Activated CD4-positive, alpha-beta memory T cell treated with anti-CD3 and anti-CD28 coated beads for 36 hours (primary cell): ENCODE data around the gene ITPRID1. TPM values are rescaled to one million over a fixed set of nuclear protein-coding genes. Genes with fewer than 3 reads are reported as not detected.

ENCODE experiments used
- CTCF ChIA-PET: fragments of 350-600 bp; sonication (Branson Sonifier 250); formaldehyde crosslinking; loops from one replicate; lab custom pipeline; 2021; ENCODE audit warnings: antibody characterized with exemption, inconsistent platforms; lab: Charles Lee
- POLR2A ChIA-PET: fragments of 350-600 bp; sonication (Branson Sonifier 250); formaldehyde crosslinking; loops from one replicate; lab custom pipeline; 2021; ENCODE audit warnings: antibody characterized with exemption; lab: Charles Lee
- DNase-seq: peaks from one replicate; pipeline ENCODE4 v3.0.0-alpha.2; 2020
- H3K27ac Mint-ChIP-seq: one replicate; pipeline ENCODE4 v1.8.0; 2021; ENCODE audit warnings: mixed read lengths
- H3K27me3 Mint-ChIP-seq: one replicate; pipeline ENCODE4 v1.8.0; 2021; ENCODE audit warnings: mixed read lengths
- H3K36me3 Mint-ChIP-seq: one replicate; pipeline ENCODE4 v1.8.0; 2021; ENCODE audit warnings: mixed read lengths
- H3K4me1 Mint-ChIP-seq: one replicate; pipeline ENCODE4 v1.8.0; 2021; ENCODE audit warnings: low read depth, mixed read lengths
- H3K4me3 Mint-ChIP-seq: one replicate; pipeline ENCODE4 v1.8.0; 2021; ENCODE audit warnings: mild to moderate bottlenecking, mixed read lengths
- H3K9me3 Mint-ChIP-seq: one replicate; pipeline ENCODE4 v1.8.0; 2021; ENCODE audit warnings: mixed read lengths
- intact Hi-C: fragments of 100-400 bp; cut with micrococcal nuclease; formaldehyde crosslinking; loops from one replicate; pipeline ENCODE4 v1.15.1; 2023
- total RNA-seq, 2 experiments: library from RNA; stranded (reverse); gene quantifications; one replicate each; pipeline ENCODE4 v1.2.3, GENCODE V29; 2021

ITPRID1 gene
- total RNA-seq, 2 experiments from 2014 or later, result not detected

GRCh38 chr7:31648288-31648687 lies 134.4 kb downstream of the ITPRID1 start:
- no peaks in the 10 kb centered on the region for H3K27me3 Mint-ChIP-seq
- POLR2A ChIA-PET, result no interaction called here
- no peak overlapping the region for H3K4me3 Mint-ChIP-seq
- H3K9me3 Mint-ChIP-seq, result no peaks in the 10 kb centered on the region
- no peaks in the 10 kb centered on the region for H3K4me1 Mint-ChIP-seq
- no peak for DNase-seq
- CTCF ChIA-PET, result interaction anchor here (0.6 kb wide), 1 partner anchor 720 kb away, joined by 3 read pairs; no protein-coding TSS in a partner anchor
- intact Hi-C loops, result no loop called here
- H3K27ac Mint-ChIP-seq, result no peak overlapping the region
- H3K36me3 Mint-ChIP-seq, result no peaks in the 10 kb centered on the region

DNA sequence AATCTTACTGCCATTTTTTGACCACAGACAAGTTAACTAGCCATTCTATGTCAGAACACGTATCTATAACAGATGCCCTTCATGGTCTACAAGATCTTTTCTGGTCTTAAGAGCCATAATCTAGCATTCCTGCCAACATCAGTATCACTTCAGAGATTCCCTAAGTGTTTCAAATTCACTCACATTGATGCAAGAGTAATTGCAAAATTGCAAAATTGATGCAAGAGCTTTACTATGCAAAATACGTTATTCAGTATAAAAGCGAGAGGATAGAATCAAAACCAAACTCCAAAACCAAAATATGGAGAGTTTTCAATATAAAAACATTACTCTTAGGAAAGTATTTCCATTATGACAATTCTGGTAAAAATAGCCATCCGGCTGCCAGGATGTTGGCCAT lies 135.0 kb downstream of the ITPRID1 start:
- ChIA-PET CTCF (interaction anchor here (0.6 kb wide), 1 partner anchor 719 kb away, joined by 3 read pairs; no protein-coding TSS in a partner anchor), POLR2A (no interaction called here)
- intact Hi-C loops, result no loop called here
- DNase-seq, result no peak
- Mint-ChIP-seq H3K9me3 (peaks cover under 1% of the 10 kb centered on the region), H3K36me3 (no peaks in the 10 kb centered on the region), H3K27ac (no peak overlapping the region), H3K4me3 (no peak overlapping the region), H3K4me1 (no peaks in the 10 kb centered on the region), H3K27me3 (no peaks in the 10 kb centered on the region)

GRCh38 chr7:31651234-31652062 lies 137.6 kb downstream of the ITPRID1 start:
- intact Hi-C loops, result no loop called here
- Mint-ChIP-seq H3K27ac (no peak overlapping the region), H3K9me3 (peaks cover 4% of the 10 kb centered on the region), H3K27me3 (no peaks in the 10 kb centered on the region), H3K4me1 (no peaks in the 10 kb centered on the region), H3K36me3 (no peaks in the 10 kb centered on the region), H3K4me3 (no peak overlapping the region)
- DNase-seq, result no peak
- POLR2A ChIA-PET, result no interaction called here
- CTCF ChIA-PET, result no interaction called here

GRCh38 chr7:31652063-31652326 lies 138.1 kb downstream of the ITPRID1 start:
- intact Hi-C loops, result no loop called here
- H3K9me3 Mint-ChIP-seq, result peaks cover 4% of the 10 kb centered on the region
- DNase-seq, result no peak
- POLR2A ChIA-PET, result no interaction called here
- H3K4me1 Mint-ChIP-seq, result no peaks in the 10 kb centered on the region
- CTCF ChIA-PET, result no interaction called here
- no peak overlapping the region for H3K4me3 Mint-ChIP-seq
- H3K36me3 Mint-ChIP-seq, result no peaks in the 10 kb centered on the region
- H3K27me3 Mint-ChIP-seq, result no peaks in the 10 kb centered on the region
- H3K27ac Mint-ChIP-seq, result no peak overlapping the region

DNA sequence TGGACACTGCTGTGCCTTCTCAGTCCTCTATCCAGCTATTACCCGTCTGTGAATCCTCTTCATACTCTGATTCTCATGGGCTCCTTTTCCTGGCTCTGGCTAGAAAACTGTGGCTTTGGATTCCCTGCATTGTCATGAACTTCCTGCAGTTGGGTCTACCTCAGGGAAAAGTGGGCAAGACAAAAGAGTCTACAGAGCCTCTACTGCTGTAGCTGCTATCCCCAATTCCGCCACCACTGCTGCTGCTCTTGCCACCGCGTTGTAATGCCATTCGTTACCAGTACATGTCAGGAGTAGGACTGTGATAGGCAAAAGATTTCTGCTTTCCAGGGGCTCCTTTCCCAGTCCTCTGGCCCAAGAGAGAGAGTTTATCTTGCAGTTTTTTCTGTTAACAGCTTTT lies 149.2 kb downstream of the ITPRID1 start:
- POLR2A ChIA-PET, result no interaction called here
- intact Hi-C loops, result no loop called here
- Mint-ChIP-seq H3K27me3 (no peaks in the 10 kb centered on the region), H3K4me3 (no peak overlapping the region), H3K9me3 (peaks cover 2% of the 10 kb centered on the region), H3K36me3 (no peaks in the 10 kb centered on the region), H3K4me1 (no peaks in the 10 kb centered on the region), H3K27ac (no peak overlapping the region)
- DNase-seq, result no peak
- CTCF ChIA-PET, result no interaction called here

DNA sequence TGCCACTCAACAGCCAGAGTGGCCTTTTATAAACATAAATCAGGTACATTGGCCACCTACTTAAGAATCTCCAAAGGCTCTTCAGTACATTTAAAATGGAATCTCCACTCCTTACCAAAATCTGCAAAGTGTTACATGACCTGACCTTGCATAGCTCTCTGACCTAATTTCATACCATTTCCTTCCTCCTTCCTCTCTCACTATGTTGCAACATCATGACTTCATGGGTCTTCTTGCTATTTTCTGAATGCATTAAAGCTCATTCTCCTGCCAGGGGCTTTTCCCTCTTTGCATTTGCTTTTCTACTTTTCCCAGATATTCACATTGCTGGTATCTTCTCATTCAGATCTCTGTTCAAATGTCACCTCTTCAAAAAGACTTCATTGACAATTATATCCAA lies 151.0 kb downstream of the ITPRID1 start:
- H3K36me3 Mint-ChIP-seq, result no peaks in the 10 kb centered on the region
- H3K4me3 Mint-ChIP-seq, result no peak overlapping the region
- no peaks in the 10 kb centered on the region for H3K27me3 Mint-ChIP-seq
- peaks cover 2% of the 10 kb centered on the region for H3K9me3 Mint-ChIP-seq
- no peaks in the 10 kb centered on the region for H3K4me1 Mint-ChIP-seq
- ChIA-PET CTCF (no interaction called here), POLR2A (no interaction called here)
- no peak for DNase-seq
- no peak overlapping the region for H3K27ac Mint-ChIP-seq
- intact Hi-C loops, result no loop called here

DNA sequence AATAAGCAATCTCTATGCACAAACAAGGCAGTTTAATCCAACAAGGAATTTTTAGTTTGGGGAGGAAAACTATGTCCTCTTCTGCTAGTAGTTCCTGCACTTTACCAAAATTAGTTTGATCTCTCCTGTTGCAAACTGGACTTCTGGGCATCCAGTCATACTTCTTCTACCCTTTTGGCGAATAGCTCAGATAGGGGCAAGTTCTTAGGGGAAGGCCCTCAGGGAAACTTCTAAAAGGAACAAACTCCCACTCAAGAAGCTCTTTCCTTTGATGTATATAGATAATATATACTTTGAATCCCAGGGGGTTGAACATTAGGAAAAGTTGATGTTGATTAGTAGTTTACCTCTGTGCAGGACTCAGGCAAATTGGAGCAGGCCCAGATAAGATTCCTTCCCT lies 151.7 kb downstream of the ITPRID1 start:
- Mint-ChIP-seq H3K9me3 (no peaks in the 10 kb centered on the region), H3K36me3 (no peaks in the 10 kb centered on the region), H3K27me3 (no peaks in the 10 kb centered on the region), H3K4me1 (no peaks in the 10 kb centered on the region), H3K4me3 (no peak overlapping the region), H3K27ac (no peak overlapping the region)
- CTCF ChIA-PET, result no interaction called here
- no peak for DNase-seq
- intact Hi-C loops, result no loop called here
- POLR2A ChIA-PET, result no interaction called here

DNA sequence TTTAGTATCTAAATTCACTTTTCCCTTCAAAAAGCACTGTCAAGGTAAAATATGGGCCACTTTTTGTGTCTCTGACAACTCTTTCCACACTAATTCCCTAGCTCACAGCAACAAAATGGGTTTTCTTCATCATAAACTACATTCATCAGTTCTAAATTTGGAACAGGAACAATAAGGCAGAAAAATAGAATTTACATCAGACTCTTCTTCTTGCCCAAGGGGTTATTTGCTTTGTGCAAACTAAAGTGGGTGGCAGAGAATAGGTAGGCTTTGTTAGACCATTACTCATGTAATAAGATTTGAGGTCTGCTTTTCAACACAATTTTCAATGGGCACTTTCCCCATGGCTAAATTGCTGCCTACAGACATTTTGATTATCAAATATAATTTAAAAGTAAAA lies 155.6 kb downstream of the ITPRID1 start:
- no peak for DNase-seq
- no peak overlapping the region for H3K27ac Mint-ChIP-seq
- POLR2A ChIA-PET, result no interaction called here
- no peaks in the 10 kb centered on the region for H3K9me3 Mint-ChIP-seq
- no peaks in the 10 kb centered on the region for H3K4me1 Mint-ChIP-seq
- H3K36me3 Mint-ChIP-seq, result no peaks in the 10 kb centered on the region
- no peaks in the 10 kb centered on the region for H3K27me3 Mint-ChIP-seq
- intact Hi-C loops, result no loop called here
- CTCF ChIA-PET, result no interaction called here
- no peak overlapping the region for H3K4me3 Mint-ChIP-seq

- Mint-ChIP-seq H3K36me3 (no peaks in the 10 kb centered on the region), H3K4me1 (no peaks in the 10 kb centered on the region), H3K4me3 (no peak overlapping the region), H3K27me3 (no peaks in the 10 kb centered on the region), H3K27ac (no peak overlapping the region), H3K9me3 (no peaks in the 10 kb centered on the region)
- ChIA-PET POLR2A (no interaction called here), CTCF (no interaction called here)
- DNase-seq, result no peak
- intact Hi-C loops, result no loop called here
These were observed 165.8 kb downstream of the ITPRID1 start for GRCh38 chr7:31679574-31680305.

GRCh38 chr7:31683445-31684225 lies 169.7 kb downstream of the ITPRID1 start:
- ChIA-PET CTCF (no interaction called here), POLR2A (no interaction called here)
- DNase-seq, result no peak
- Mint-ChIP-seq H3K27me3 (no peaks in the 10 kb centered on the region), H3K4me3 (no peak overlapping the region), H3K36me3 (no peaks in the 10 kb centered on the region), H3K27ac (no peak overlapping the region), H3K4me1 (no peaks in the 10 kb centered on the region), H3K9me3 (no peaks in the 10 kb centered on the region)
- intact Hi-C loops, result no loop called here

DNA sequence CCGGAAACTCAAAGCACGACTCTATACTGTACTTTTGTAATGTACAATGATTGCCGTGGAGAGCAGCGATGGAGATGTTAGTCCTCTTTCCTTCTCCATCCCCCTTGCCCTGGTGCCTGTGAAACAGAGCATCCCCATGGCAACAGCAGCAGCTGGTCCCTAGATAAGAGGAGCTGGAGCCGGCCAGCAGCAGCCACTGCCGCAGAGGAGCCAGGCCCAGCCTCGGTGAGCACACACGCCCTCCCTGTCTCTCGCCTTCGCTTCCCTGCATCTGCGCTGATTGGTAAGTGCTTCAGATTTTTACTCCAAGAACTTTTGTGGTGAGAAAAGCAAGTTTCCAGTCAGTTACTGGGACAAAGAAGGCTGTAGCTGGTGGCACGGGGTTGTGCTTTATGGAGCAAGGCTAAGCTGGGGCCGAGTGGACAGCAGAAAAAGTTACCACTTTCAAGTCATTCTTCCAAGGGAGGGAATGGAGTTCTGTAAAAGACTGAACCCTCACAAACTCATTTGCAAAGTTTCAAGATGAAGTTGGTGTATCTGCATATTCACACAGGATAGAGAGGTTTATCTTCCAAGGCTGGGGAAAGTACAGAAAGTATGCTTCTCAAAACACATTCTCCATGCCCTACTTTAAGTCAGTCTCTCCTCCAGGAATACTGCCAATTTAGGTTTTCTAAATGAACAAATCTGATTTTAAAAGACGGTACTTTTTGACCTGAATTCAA lies 173.3 kb downstream of the ITPRID1 start, which contains the start of gene PPP1R17:
TSS of gene PPP1R17 (plus strand) at position 192 of the 725 bp plus-strand sequence. CDS start 5,227 bp downstream, outside the sequence.
- intact Hi-C loops, result no loop called here
- no peaks in the 10 kb centered on the region for H3K27me3 Mint-ChIP-seq
- CTCF ChIA-PET, result no interaction called here

GRCh38 chr7:31688372-31688771 lies 174.5 kb downstream of the ITPRID1 start:
- no peaks in the 10 kb centered on the region for H3K9me3 Mint-ChIP-seq
- H3K27ac Mint-ChIP-seq, result no peak overlapping the region
- CTCF ChIA-PET, result no interaction called here
- H3K27me3 Mint-ChIP-seq, result no peaks in the 10 kb centered on the region
- no peak for DNase-seq
- H3K36me3 Mint-ChIP-seq, result no peaks in the 10 kb centered on the region
- no peak overlapping the region for H3K4me3 Mint-ChIP-seq
- intact Hi-C loops, result no loop called here
- POLR2A ChIA-PET, result no interaction called here
- H3K4me1 Mint-ChIP-seq, result no peaks in the 10 kb centered on the region

More for the DNA sequence above, 173.3 kb downstream of the ITPRID1 start, which contains the start of gene PPP1R17:
- H3K36me3 Mint-ChIP-seq, result no peaks in the 10 kb centered on the region
- no peak within 1 kb of the TSS for H3K4me3 Mint-ChIP-seq
- no peaks in the 10 kb centered on the region for H3K9me3 Mint-ChIP-seq
- no peaks in the 10 kb centered on the region for H3K4me1 Mint-ChIP-seq
- no peak within 1 kb of the TSS for H3K27ac Mint-ChIP-seq
- no peak for DNase-seq
- POLR2A ChIA-PET, result no interaction called here
